Neutrophil (primary cell): ENCODE measurements around the gene NKIRAS2.

Experiments
- H3K27ac ChIP-seq: fragments of 200-600 bp; sonication (generic); 2 replicates; pipeline ENCODE4 v1.5.1; 2016; ENCODE audit warnings: mild to moderate bottlenecking, moderate library complexity
- H3K27me3 ChIP-seq: fragments of 200-600 bp; sonication (generic); 2 replicates; pipeline ENCODE4 v1.6.0; 2016; ENCODE audit warnings: mild to moderate bottlenecking
- H3K36me3 ChIP-seq: fragments of 200-600 bp; sonication (generic); 2 replicates; pipeline ENCODE4 v1.5.1; 2017
- H3K4me1 ChIP-seq, 2 experiments: fragments of 200-600 bp in 1 of 2; sonication (generic) in 1 of 2; 1 replicate in 1 of 2; 2 replicates in 1 of 2; pipeline versions ENCODE4 v1.5.1 to v1.6.1; 2013 to 2016; ENCODE audit warnings: low read depth in 1 of 2, low read length in 1 of 2, mild to moderate bottlenecking in 1 of 2, moderate library complexity in 1 of 2; ENCODE audit not compliant: control insufficient read depth in 1 of 2, insufficient read depth in 1 of 2
- H3K4me3 ChIP-seq, 2 experiments: fragments of 200-600 bp in 1 of 2; sonication (generic) in 1 of 2; 1 replicate in 1 of 2; 2 replicates in 1 of 2; pipeline ENCODE4 v1.5.1; 2013 to 2016; ENCODE audit warnings: low read depth in 1 of 2, low read length in 1 of 2, mild to moderate bottlenecking in 1 of 2, moderate library complexity in 1 of 2
- H3K9me3 ChIP-seq: fragments of 200-600 bp; sonication (generic); 2 replicates; pipeline ENCODE4 v1.5.1; 2016
- CTCF ChIP-seq: fragments of 200-600 bp; sonication (generic); IDR thresholded peaks from 2 replicates; pipeline ENCODE4 v1.5.1; 2016; ENCODE audit warnings: antibody characterized with exemption

The NKIRAS2 gene

GRCh38 chr17:42027961-42028790, 8.3 kb downstream of the NKIRAS2 start:
- Histone ChIP-seq H3K27me3 (no peaks in the 10 kb centered on the region), H3K4me3 (no peak overlapping the region), H3K4me1 (peaks cover 20 to 27% of the 10 kb centered on the region in 2 experiments), H3K36me3 (peaks cover under 1% of the 10 kb centered on the region), H3K9me3 (no peaks in the 10 kb centered on the region), H3K27ac (no peak overlapping the region)
- no peak for TF ChIP-seq CTCF

- no peaks in the 10 kb centered on the region for H3K36me3 ChIP-seq
- peaks cover 15 to 21% of the 10 kb centered on the region in 2 experiments for H3K4me1 ChIP-seq
- no peak overlapping the region for H3K4me3 ChIP-seq
- no peaks in the 10 kb centered on the region for H3K9me3 ChIP-seq
- no peak overlapping the region for H3K27ac ChIP-seq
- H3K27me3 ChIP-seq: no peaks in the 10 kb centered on the region
- TF ChIP-seq CTCF: no peak
Measured at GRCh38 chr17:42028791-42029127, 8.9 kb downstream of the NKIRAS2 start.

- no peaks in the 10 kb centered on the region for H3K27me3 ChIP-seq
- no peak for TF ChIP-seq CTCF
- peaks cover 0 to 3% of the 10 kb centered on the region in 2 experiments for H3K4me1 ChIP-seq
- H3K36me3 ChIP-seq: no peaks in the 10 kb centered on the region
- no peak overlapping the region for H3K27ac ChIP-seq
- no peak overlapping the region for H3K4me3 ChIP-seq
- no peaks in the 10 kb centered on the region for H3K9me3 ChIP-seq
Measured at GRCh38 chr17:42031584-42031983, 11.7 kb downstream of the NKIRAS2 start.

- Histone ChIP-seq H3K4me3 (no peak overlapping the region), H3K27ac (no peak overlapping the region), H3K4me1 (no peaks in the 10 kb centered on the region), H3K9me3 (no peaks in the 10 kb centered on the region), H3K27me3 (peaks cover 12% of the 10 kb centered on the region), H3K36me3 (no peaks in the 10 kb centered on the region)
- TF ChIP-seq CTCF: no peak
Measured at GRCh38 chr17:42034059-42034458, 14.2 kb downstream of the NKIRAS2 start.

GRCh38 chr17:42038221-42038973, 18.5 kb downstream of the NKIRAS2 start:
- Histone ChIP-seq H3K27me3 (peaks cover 33% of the 10 kb centered on the region), H3K36me3 (no peaks in the 10 kb centered on the region), H3K27ac (no peak overlapping the region), H3K4me3 (no peak overlapping the region), H3K4me1 (peaks cover 0 to 8% of the 10 kb centered on the region in 2 experiments), H3K9me3 (no peaks in the 10 kb centered on the region)
- TF ChIP-seq CTCF: no peak
